ENCODE results near the gene SORCS3. TPM values are rescaled to one million over a fixed set of nuclear protein-coding genes. Genes with fewer than 3 reads are reported as not detected.

The SORCS3 gene
- total and polyA plus RNA-seq, 2 of the 13 experiments (the other 11 are each of a cell fraction or from before 2014, with no cell fraction given), result 0.07 TPM; not detected in 1

DNA sequence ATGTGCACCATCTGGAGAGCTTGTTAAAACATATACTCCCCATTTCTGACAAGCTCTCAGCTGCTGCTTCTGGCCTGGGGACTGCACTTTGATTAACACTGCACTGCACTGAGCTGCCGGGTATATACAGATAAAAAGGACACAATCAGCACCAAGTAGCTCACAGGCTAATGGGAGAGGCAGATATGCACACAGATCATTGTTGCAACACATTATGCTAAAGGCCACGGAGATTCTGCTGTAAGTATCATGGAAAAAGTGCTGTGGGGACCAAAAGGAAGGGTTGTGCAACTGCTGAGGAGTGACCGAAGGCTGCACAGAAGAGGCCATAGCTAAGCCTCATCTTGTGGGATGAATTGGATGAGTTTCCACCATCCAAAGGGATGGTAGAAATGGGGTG is 455.2 kb downstream of the SORCS3 start (continued):
- TF ChIP-seq, protein P1, sequence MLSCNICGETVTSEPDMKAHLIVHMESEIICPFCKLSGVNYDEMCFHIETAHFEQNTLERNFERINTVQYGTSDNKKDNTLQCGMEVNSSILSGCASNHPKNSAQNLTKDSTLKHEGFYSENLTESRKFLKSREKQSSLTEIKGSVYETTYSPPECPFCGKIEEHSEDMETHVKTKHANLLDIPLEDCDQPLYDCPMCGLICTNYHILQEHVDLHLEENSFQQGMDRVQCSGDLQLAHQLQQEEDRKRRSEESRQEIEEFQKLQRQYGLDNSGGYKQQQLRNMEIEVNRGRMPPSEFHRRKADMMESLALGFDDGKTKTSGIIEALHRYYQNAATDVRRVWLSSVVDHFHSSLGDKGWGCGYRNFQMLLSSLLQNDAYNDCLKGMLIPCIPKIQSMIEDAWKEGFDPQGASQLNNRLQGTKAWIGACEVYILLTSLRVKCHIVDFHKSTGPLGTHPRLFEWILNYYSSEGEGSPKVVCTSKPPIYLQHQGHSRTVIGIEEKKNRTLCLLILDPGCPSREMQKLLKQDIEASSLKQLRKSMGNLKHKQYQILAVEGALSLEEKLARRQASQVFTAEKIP (CRISPR knock-in tag; IDR thresholded peaks at IDR 0.05; ENCODE audit: borderline replicate concordance), result no peak

- Histone ChIP-seq H3K4me3 (replicated peaks in 1 of 3; ENCODE audit: insufficient read depth in 1 of 3, low read depth in 2 of 3, low read length in 3 of 3) (no peak overlapping the region), H3K9me3 (ENCODE audit: low read length) (no peaks in the 10 kb centered on the region), H3K9ac (ENCODE audit: insufficient read depth, low read depth, low read length) (no peak overlapping the region), H3K4me1 (ENCODE audit: insufficient read depth, low read length) (no peaks in the 10 kb centered on the region), H3K79me2 (ENCODE audit: insufficient read depth, low read length) (no peaks in the 10 kb centered on the region), H3K27me3 (ENCODE audit: control insufficient read depth in 1 of 2, insufficient read depth in 2 of 2, low read length in 2 of 2) (no peaks in the 10 kb centered on the region), H4K20me1 (ENCODE audit: insufficient read depth, low read length) (no peaks in the 10 kb centered on the region), H3K4me2 (ENCODE audit: low read depth, low read length) (no peak overlapping the region), H3K27ac (ENCODE audit: extremely low read length, insufficient read depth, low read length) (no peak overlapping the region), H2AFZ (ENCODE audit: low read length) (no peak overlapping the region), H3K36me3 (replicated peaks in 1 of 2; ENCODE audit: control insufficient read depth in 1 of 2, insufficient read depth in 2 of 2, low read length in 2 of 2) (no peaks in the 10 kb centered on the region)
- POLR2A ChIA-PET, result no interaction called here
- DNase-seq (ENCODE audit: low spot score) (no peak), ATAC-seq (no peak), FAIRE-seq (no peak)
- 8% methylated on average over 6 of the region's 6 CpGs for WGBS (ENCODE audit: low lambda C conversion rate)
- no TSS peak for BruUV-seq (replicated peaks)
- CTCF ChIA-PET (ENCODE audit: low intra/inter-chr PET ratio, low total read pairs), result no interaction called here
- in situ Hi-C loops (cut with HindIII; ENCODE audit: extremely low pct_ligation_motif_present, low pct_unique_long_range_greater_than_20kb), result no loop called here
- intact Hi-C loops (cut with micrococcal nuclease; ENCODE audit: unreplicated experiment), result no loop called here
- TF ChIP-seq TGIF2 (CRISPR knock-in tag; IDR thresholded peaks at IDR 0.05), result no peak
- TF ChIP-seq ZNF343 (CRISPR knock-in tag; IDR thresholded peaks at IDR 0.05), result no peak
- no peak for TF ChIP-seq KMT2A (CRISPR knock-in tag; IDR thresholded peaks at IDR 0.05)
- TF ChIP-seq ZEB1 (IDR thresholded peaks at IDR 0.05; ENCODE audit: insufficient replicate concordance, low read depth), result no peak
- no peak for TF ChIP-seq ISL2 (CRISPR knock-in tag; IDR thresholded peaks at IDR 0.05)
- no peak for TF ChIP-seq HOXA3 (CRISPR knock-in tag; IDR thresholded peaks at IDR 0.05)
- TF ChIP-seq TERF1 (CRISPR knock-in tag; IDR thresholded peaks at IDR 0.05), result no peak
- no peak for TF ChIP-seq BCL6 (CRISPR knock-in tag; IDR thresholded peaks at IDR 0.05)
- TF ChIP-seq CSRNP1 (CRISPR knock-in tag; IDR thresholded peaks at IDR 0.05), result no peak
Observed at GRCh38 chr10:105102977-105103376, 461.9 kb downstream of the SORCS3 start.

Data from HepG2 (cell line).